ENCODE measurements around the gene SWT1.
A peak's percentile ranks its signal among the peaks of the same experiment; 100 is the strongest.

Gene SWT1

DNA sequence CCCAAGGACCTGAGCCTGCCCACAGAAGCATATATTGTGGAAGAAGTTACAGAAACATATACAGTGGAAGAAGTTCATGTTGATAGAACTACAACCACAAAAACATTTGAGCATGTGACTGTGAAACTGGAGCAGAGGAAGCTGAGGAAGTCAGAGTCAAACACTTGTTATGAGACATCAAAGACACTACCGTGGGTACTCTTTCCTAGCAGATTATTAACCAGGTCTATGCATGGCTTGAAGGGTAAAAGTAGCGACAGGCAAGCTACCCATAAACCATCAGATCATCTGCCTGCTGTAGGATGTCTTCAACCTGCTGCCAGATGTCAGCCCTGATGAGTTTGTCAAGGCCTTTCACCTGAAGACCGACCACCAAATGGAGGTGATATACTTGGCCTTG lies 124.3 kb downstream of the SWT1 start:
- no peaks in the 10 kb centered on the region for H3K9me3 ChIP-seq
- H4K20me1 ChIP-seq, result no peaks in the 10 kb centered on the region
- H3K27ac ChIP-seq, result no peak overlapping the region
- H3K36me3 ChIP-seq, result no peaks in the 10 kb centered on the region
- H3K4me2 ChIP-seq, result peak overlapping the region; percentile 25; the same call in 1 of the 2 replicates
- no peak for TF ChIP-seq Cebpa-rat (IDR thresholded peaks at IDR 0.05)
- peaks cover 9% of the 10 kb centered on the region for H3K4me1 ChIP-seq
- no peak overlapping the region for H3K9ac ChIP-seq
- H3K27me3 ChIP-seq, result no peaks in the 10 kb centered on the region
- H3K4me3 ChIP-seq, result no peak overlapping the region

DNA sequence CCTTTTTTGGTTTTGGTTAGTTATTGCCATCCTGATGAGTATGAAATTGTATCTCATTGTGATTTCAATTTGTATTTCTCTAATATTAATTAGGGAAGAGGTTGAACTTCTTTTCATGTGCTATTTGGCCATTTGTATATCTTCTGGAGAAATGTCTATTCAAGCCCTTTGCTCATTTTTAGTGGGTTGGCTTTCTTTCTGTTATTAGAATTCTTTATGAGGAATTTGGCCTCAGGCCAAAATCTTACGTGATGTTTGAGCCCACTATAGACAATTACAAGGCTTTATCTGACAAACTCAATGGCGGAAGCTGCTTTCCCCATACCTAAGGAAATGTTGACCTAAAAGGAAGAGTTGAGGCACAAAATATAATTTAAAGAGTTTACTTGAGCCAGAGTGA lies 127.1 kb downstream of the SWT1 start:
- Histone ChIP-seq H3K36me3 (no peaks in the 10 kb centered on the region; the same call in 1 of the 2 replicates), H3K27me3 (no peaks in the 10 kb centered on the region), H3K9ac (no peak overlapping the region), H3K4me3 (no peak overlapping the region), H3K9me3 (no peaks in the 10 kb centered on the region), H3K4me1 (peaks cover 9% of the 10 kb centered on the region), H4K20me1 (no peaks in the 10 kb centered on the region), H3K27ac (no peak overlapping the region), H3K4me2 (no peak overlapping the region)
- TF ChIP-seq Cebpa-rat (IDR thresholded peaks at IDR 0.05), result no peak

DNA sequence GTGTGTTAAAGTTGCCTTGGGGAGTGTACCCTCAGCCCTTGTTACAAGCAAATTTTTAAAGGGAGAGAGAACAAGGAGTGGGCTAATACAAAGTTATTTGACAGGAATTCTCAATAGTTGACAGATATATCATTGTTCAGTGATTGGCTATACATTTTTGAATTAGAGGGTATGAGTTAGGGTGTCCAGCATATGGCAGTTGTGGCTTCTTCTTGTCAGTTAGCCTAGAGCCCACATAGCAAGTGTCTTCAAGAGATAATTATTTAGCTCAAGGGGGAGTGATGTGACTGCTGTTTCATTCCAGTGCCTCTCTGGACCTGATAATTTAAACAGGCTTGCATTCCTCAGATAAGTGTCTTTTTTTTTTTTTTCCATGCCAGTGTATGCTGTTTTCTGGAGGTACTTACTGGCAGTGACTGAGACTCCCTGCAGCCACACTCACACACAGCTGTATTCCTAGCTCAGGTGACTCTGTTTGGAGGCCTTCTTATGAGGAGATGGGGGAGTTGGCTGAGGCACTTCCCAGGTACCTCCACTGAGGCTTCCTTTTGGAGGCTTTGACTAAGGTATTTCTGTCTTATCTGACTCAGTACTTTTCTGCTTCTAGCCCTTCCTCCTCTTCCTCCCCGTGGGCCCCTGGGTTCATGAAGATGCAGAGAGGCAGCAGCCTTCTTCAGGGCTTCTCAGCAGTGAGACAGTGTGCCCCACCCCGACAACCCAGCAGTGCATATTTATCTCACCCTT lies 127.7 kb downstream of the SWT1 start:
- no peak overlapping the region for H3K27ac ChIP-seq
- no peaks in the 10 kb centered on the region for H3K9me3 ChIP-seq
- no peak for TF ChIP-seq Cebpa-rat (IDR thresholded peaks at IDR 0.05)
- no peak overlapping the region for H3K4me2 ChIP-seq
- H3K4me1 ChIP-seq, result peaks cover 9% of the 10 kb centered on the region
- no peaks in the 10 kb centered on the region for H3K27me3 ChIP-seq
- no peak overlapping the region for H3K4me3 ChIP-seq
- peaks cover 2% of the 10 kb centered on the region; the same call in 1 of the 2 replicates for H3K36me3 ChIP-seq
- no peak overlapping the region for H3K9ac ChIP-seq
- no peaks in the 10 kb centered on the region for H4K20me1 ChIP-seq

- no peaks in the 10 kb centered on the region for H3K9me3 ChIP-seq
- no peak overlapping the region for H3K4me3 ChIP-seq
- H3K4me1 ChIP-seq, result no peaks in the 10 kb centered on the region
- no peak overlapping the region for H3K9ac ChIP-seq
- no peaks in the 10 kb centered on the region for H4K20me1 ChIP-seq
- H3K27me3 ChIP-seq, result no peaks in the 10 kb centered on the region
- H3K36me3 ChIP-seq, result peaks cover 7% of the 10 kb centered on the region; the same call in 1 of the 2 replicates
- H3K4me2 ChIP-seq, result no peak overlapping the region
- no peak for TF ChIP-seq Cebpa-rat (IDR thresholded peaks at IDR 0.05)
- H3K27ac ChIP-seq, result no peak overlapping the region
Measured at GRCh38 chr1:185287451-185287850, 130.5 kb downstream of the SWT1 start.

DNA sequence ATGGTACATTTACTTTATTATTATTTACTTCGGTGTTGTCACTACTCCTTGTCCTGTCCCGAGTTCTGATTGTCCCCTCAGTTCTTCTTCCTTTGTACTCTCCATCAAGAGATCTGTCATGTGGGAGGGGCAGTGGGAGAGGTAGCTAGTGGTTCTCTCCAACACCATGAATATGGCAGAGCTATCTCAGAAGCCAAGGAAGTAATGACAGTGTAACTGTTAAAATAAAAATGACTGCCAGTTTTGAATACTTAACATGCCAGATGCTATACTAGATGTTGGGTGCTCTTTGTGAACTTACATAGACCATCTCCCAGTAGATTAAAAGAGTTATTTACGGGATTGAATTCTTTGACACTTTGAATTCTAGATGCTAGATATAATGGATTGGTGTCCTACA lies 131.5 kb downstream of the SWT1 start:
- H3K9ac ChIP-seq, result no peak overlapping the region
- H3K4me2 ChIP-seq, result no peak overlapping the region
- H3K36me3 ChIP-seq, result peaks cover 13% of the 10 kb centered on the region; the same call in 1 of the 2 replicates
- H3K27ac ChIP-seq, result no peak overlapping the region
- no peaks in the 10 kb centered on the region for H3K27me3 ChIP-seq
- TF ChIP-seq Cebpa-rat (IDR thresholded peaks at IDR 0.05), result no peak
- no peak overlapping the region for H3K4me3 ChIP-seq
- H4K20me1 ChIP-seq, result no peaks in the 10 kb centered on the region
- H3K4me1 ChIP-seq, result no peaks in the 10 kb centered on the region
- H3K9me3 ChIP-seq, result no peaks in the 10 kb centered on the region

DNA sequence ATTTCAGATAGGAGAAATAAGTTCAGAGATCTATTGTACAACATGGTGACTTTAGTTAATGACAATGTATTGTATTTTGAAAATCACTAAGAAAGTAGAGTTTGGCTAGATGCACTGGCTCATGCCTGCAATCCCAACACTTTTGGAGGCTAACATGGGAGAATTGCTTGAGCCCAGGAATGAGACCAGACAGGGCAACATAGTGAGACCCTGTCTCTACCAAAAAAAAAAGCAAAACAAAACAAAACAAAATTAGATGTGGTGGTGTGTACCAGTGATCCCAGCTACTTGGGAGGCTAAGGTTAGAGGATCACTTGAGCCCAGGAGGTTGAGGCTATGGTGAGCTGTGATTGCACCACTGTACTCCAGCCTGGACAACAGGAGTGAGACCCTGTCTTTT lies 132.9 kb downstream of the SWT1 start:
- Histone ChIP-seq H3K4me3 (no peak overlapping the region), H3K4me1 (no peaks in the 10 kb centered on the region), H3K9me3 (no peaks in the 10 kb centered on the region), H3K27ac (no peak overlapping the region), H3K36me3 (peaks cover 28% of the 10 kb centered on the region), H3K4me2 (no peak overlapping the region), H3K27me3 (no peaks in the 10 kb centered on the region), H4K20me1 (no peaks in the 10 kb centered on the region), H3K9ac (no peak overlapping the region)
- TF ChIP-seq Cebpa-rat (IDR thresholded peaks at IDR 0.05), result no peak

DNA sequence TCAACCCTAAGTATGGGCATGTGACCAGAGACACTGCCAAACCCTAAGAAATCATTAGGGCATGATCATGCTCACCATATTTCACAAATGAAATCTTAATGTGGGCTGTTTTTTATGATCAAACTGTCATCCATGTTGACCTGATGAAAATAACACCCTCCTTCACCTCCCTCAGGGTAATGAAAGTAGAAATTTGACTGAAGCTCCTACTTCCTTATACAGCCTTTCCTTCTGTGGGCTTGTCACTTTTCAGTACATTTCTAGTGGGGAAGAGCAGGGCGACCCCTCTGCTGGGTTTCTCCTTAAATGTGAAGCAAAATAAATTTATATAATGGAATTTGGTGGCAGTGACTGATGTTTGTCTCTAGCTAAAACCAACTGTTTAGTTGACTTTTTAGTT lies 134.2 kb downstream of the SWT1 start:
- H3K4me3 ChIP-seq, result no peak overlapping the region
- no peak overlapping the region for H3K4me2 ChIP-seq
- no peaks in the 10 kb centered on the region for H3K27me3 ChIP-seq
- no peaks in the 10 kb centered on the region for H4K20me1 ChIP-seq
- no peaks in the 10 kb centered on the region for H3K9me3 ChIP-seq
- H3K4me1 ChIP-seq, result no peaks in the 10 kb centered on the region
- peaks cover 39% of the 10 kb centered on the region for H3K36me3 ChIP-seq
- TF ChIP-seq Cebpa-rat (IDR thresholded peaks at IDR 0.05), result no peak
- H3K9ac ChIP-seq, result no peak overlapping the region
- no peak overlapping the region for H3K27ac ChIP-seq

GRCh38 chr1:185291652-185292051 lies 134.7 kb downstream of the SWT1 start:
- Histone ChIP-seq H3K4me3 (no peak overlapping the region), H4K20me1 (0 out of 2 replicates have a peak, but pooled peaks cover 2% of the 10 kb centered on the region), H3K27ac (no peak overlapping the region), H3K9me3 (no peaks in the 10 kb centered on the region), H3K4me2 (no peak overlapping the region), H3K4me1 (no peaks in the 10 kb centered on the region), H3K27me3 (no peaks in the 10 kb centered on the region), H3K9ac (no peak overlapping the region), H3K36me3 (peaks cover 44% of the 10 kb centered on the region)
- no peak for TF ChIP-seq Cebpa-rat (IDR thresholded peaks at IDR 0.05)

DNA sequence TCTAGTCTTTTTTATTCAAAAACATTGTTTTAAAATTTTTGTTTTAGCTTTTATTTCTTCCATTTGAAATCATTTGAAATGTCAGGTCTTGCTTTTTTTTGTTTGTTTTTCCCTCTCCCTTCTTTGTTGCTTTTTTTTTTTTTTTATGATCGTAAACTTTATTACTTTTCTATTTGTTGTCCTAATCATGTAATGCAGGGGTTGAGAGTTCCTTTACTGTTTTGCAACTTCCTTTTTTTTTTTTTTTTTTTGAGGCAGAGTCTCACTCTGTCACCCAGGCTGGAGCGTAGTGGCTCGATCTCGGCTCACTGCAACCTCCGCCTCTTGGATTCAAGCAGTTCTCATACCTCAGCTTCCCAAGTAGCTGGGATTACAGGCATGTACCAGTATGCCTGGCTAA lies 135.3 kb downstream of the SWT1 start:
- Histone ChIP-seq H3K36me3 (peaks cover 49% of the 10 kb centered on the region), H3K27ac (no peak overlapping the region), H3K4me1 (no peaks in the 10 kb centered on the region), H3K9me3 (no peaks in the 10 kb centered on the region), H3K27me3 (no peaks in the 10 kb centered on the region), H4K20me1 (peaks cover 7% of the 10 kb centered on the region; the same call in 1 of the 2 replicates), H3K4me3 (no peak overlapping the region), H3K4me2 (no peak overlapping the region), H3K9ac (no peak overlapping the region)
- TF ChIP-seq Cebpa-rat (IDR thresholded peaks at IDR 0.05), result no peak

DNA sequence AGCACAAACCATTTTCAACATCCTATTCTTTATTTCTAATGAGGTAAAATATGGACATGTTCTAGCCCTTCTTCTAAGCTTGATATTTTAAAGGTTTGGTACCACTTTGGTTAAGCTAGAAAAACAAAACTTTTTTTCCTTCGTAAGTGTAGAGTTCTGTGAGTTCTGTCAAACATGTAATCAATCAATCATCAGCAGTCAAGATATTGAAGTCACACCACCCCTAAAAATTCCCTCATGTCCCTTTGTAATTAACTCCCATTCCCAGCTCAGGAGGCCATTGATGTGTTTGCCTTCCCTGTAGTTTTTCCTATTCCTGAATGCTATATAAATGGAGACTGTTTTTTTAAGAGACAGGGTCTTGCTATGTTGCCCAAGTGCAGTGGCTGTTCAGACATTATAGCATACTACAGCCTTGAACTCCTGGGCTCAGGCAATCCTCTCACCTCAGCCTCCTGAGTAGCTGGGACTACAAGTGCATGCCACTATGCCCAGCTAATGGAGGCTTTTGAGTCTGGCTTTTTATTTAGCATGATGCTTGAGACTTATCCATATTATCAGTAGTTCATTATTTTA lies 137.1 kb downstream of the SWT1 start:
- H3K9ac ChIP-seq, result no peak overlapping the region
- H3K27ac ChIP-seq, result no peak overlapping the region
- H3K4me1 ChIP-seq, result no peaks in the 10 kb centered on the region
- TF ChIP-seq Cebpa-rat (IDR thresholded peaks at IDR 0.05), result no peak
- H3K4me3 ChIP-seq, result no peak overlapping the region
- peaks cover 25% of the 10 kb centered on the region for H4K20me1 ChIP-seq
- no peak overlapping the region for H3K4me2 ChIP-seq
- no peaks in the 10 kb centered on the region for H3K9me3 ChIP-seq
- H3K27me3 ChIP-seq, result no peaks in the 10 kb centered on the region
- peaks cover 68% of the 10 kb centered on the region for H3K36me3 ChIP-seq
